GM12878 (cell line): ENCODE measurements around the gene FKBP6. TPM values are rescaled to one million over a fixed set of nuclear protein-coding genes. Genes with fewer than 3 reads are reported as not detected.

Experiments used
- ATAC-seq: fragments of 200-7000 bp; cut with Tn5 transposase; 3 replicates; pipeline ENCODE4 v1.9.1; 2020; ENCODE audit warnings: mild to moderate bottlenecking, moderate library complexity
- BruUV-seq: library from RNA; stranded (reverse); fragments of 400-500 nt; replicated peaks from 2 replicates; lab custom pipeline; 2021; lab: Mats Ljungman, UMichigan
- CTCF ChIA-PET: fragments of 300-600 bp; sonication (Branson Sonifier 250); formaldehyde crosslinking; extraction: SDS; loops from one replicate; lab custom pipeline; 2021; ENCODE audit warnings: inconsistent platforms; lab: Yijun Ruan, JAX
- POLR2A ChIA-PET: fragments of 350-600 bp; formaldehyde crosslinking; extraction: SDS; loops from one replicate; lab custom pipeline; 2021; ENCODE audit warnings: inconsistent platforms; lab: Charles Lee
- RAD21 ChIA-PET: fragments of 300-600 bp; sonication (Branson Sonifier 250); formaldehyde crosslinking; loops from one replicate; lab custom pipeline; 2023; ENCODE audit warnings: antibody characterized with exemption; ENCODE audit not compliant: unreplicated experiment; lab: Charles Lee
- SMC1A ChIA-PET: fragments of 300-600 bp; sonication (Branson Sonifier 250); formaldehyde crosslinking; loops from one replicate; lab custom pipeline; 2023; ENCODE audit not compliant: unreplicated experiment, uncharacterized antibody; lab: Charles Lee
- DNase-seq: peaks from one replicate; pipeline ENCODE4 v3.0.0-alpha.2; 2011; ENCODE audit warnings: low read depth, low spot score
- FAIRE-seq: peaks from 3 replicates; lab custom pipeline; 2011; peaks lifted over from hg19 to GRCh38; lab: Jason Lieb, UNC
- H2AFZ ChIP-seq: 2 replicates; pipeline ENCODE4 v1.6.0; 2011; ENCODE audit warnings: low read depth, low read length, control low read depth; ENCODE audit not compliant: control insufficient read depth
- H3K27ac ChIP-seq: 2 replicates; pipeline ENCODE4 v1.5.1; 2011; ENCODE audit warnings: control low read depth; ENCODE audit not compliant: control insufficient read depth, insufficient read depth
- H3K27me3 ChIP-seq, 2 experiments: replicated peaks in 1 of 2; 2 replicates each; pipeline versions ENCODE4 v1.6.0 to v1.6.1; 2011; ENCODE audit warnings: low read length in 1 of 2; ENCODE audit not compliant: control insufficient read depth in 2 of 2, insufficient read depth in 2 of 2
- H3K36me3 ChIP-seq, 2 experiments: 2 replicates each; pipeline ENCODE4 v1.5.1; 2011; ENCODE audit warnings: low read length in 1 of 2; ENCODE audit not compliant: control insufficient read depth in 2 of 2, insufficient read depth in 2 of 2
- H3K4me1 ChIP-seq: 2 replicates; pipeline ENCODE4 v1.6.1; 2011; ENCODE audit warnings: mild to moderate bottlenecking, low read length, moderate library complexity, mixed read lengths; ENCODE audit not compliant: control insufficient read depth, insufficient read depth
- H3K4me2 ChIP-seq: 2 replicates; pipeline ENCODE4 v1.6.0; 2011; ENCODE audit warnings: control low read depth; ENCODE audit not compliant: control insufficient read depth, insufficient read depth
- H3K4me3 ChIP-seq: fragments of 200-600 bp; sonication (generic); 2 replicates; pipeline ENCODE4 v1.5.1; 2016
- H3K79me2 ChIP-seq: 2 replicates; pipeline ENCODE4 v1.6.0; 2011; ENCODE audit warnings: low read length; ENCODE audit not compliant: control insufficient read depth, insufficient read depth
- H3K9ac ChIP-seq: 2 replicates; pipeline ENCODE4 v1.8.0; 2011; ENCODE audit warnings: low read length, control low read depth, mixed read lengths; ENCODE audit not compliant: control insufficient read depth, insufficient read depth
- H3K9me3 ChIP-seq: replicated peaks from 3 replicates; pipeline ENCODE4 v1.5.1; 2011; ENCODE audit warnings: mild to moderate bottlenecking, low read length; ENCODE audit not compliant: control insufficient read depth, insufficient read depth
- H4K20me1 ChIP-seq: 2 replicates; pipeline ENCODE4 v1.6.0; 2011; ENCODE audit not compliant: control insufficient read depth, insufficient read depth
- ASH2L ChIP-seq: fragments of 300-600, 200-600 bp; sonication (generic); IDR thresholded peaks from 2 replicates; pipeline ENCODE4 v1.6.1; 2017; ENCODE audit warnings: low read depth, mild to moderate bottlenecking, borderline replicate concordance
- BHLHE40 ChIP-seq, 2 experiments: fragments of 450-650 bp in 1 of 2; IDR thresholded peaks; 2 replicates each; pipeline ENCODE4 v1.6.1; 2011 to 2017; ENCODE audit warnings: low read depth in 2 of 2, borderline replicate concordance in 1 of 2, improper control_type of control experiment in 1 of 2, low read length in 1 of 2, mild to moderate bottlenecking in 1 of 2
- CEBPB ChIP-seq, 2 experiments: fragments of 150-350 bp in 1 of 2; IDR thresholded peaks; 2 replicates each; pipeline ENCODE4 v1.6.1; 2012 to 2014; ENCODE audit warnings: low read depth in 2 of 2, low read length in 2 of 2, borderline replicate concordance in 1 of 2, inconsistent platforms in 1 of 2
- E2F4 ChIP-seq: IDR thresholded peaks from 2 replicates; pipeline ENCODE4 v1.6.1; 2012; ENCODE audit warnings: low read depth, low read length, improper control_type of control experiment
- ESRRA ChIP-seq: IDR thresholded peaks from 2 replicates; pipeline ENCODE4 v1.6.1; 2012; ENCODE audit warnings: mild to moderate bottlenecking, low read length, improper control_type of control experiment
- FOXK2 ChIP-seq: fragments of 450-650 bp; IDR thresholded peaks from 2 replicates; pipeline ENCODE4 v1.6.1; 2017; ENCODE audit warnings: mild to moderate bottlenecking, moderate library complexity
- HDAC2 ChIP-seq: fragments of 200-600 bp; sonication (generic); IDR thresholded peaks from 2 replicates; pipeline ENCODE4 v1.6.1; 2017
- MYC ChIP-seq: IDR thresholded peaks from 2 replicates; pipeline ENCODE4 v1.6.1; 2011; ENCODE audit warnings: mild to moderate bottlenecking, low read length, moderate library complexity, inconsistent platforms; ENCODE audit not compliant: insufficient read depth, insufficient replicate concordance, insufficient read length, severe bottlenecking
- NR2F1 ChIP-seq: fragments of 450-650 bp; conservative IDR thresholded peaks from 2 replicates; pipeline ENCODE4 v1.6.1; 2017; ENCODE audit warnings: mild to moderate bottlenecking
- POLR2A ChIP-seq: IDR thresholded peaks from 2 replicates; pipeline ENCODE4 v1.6.1; 2011; ENCODE audit warnings: low read depth, mild to moderate bottlenecking, low read length
- RAD21 ChIP-seq: IDR thresholded peaks from 2 replicates; pipeline ENCODE4 v1.6.1; 2011; ENCODE audit warnings: mild to moderate bottlenecking, low read depth, low read length, moderate library complexity; ENCODE audit not compliant: insufficient read depth
- RBBP5 ChIP-seq: fragments of 200-600 bp; sonication (generic); conservative IDR thresholded peaks from 2 replicates; pipeline ENCODE4 v1.6.1; 2016
- SIN3A ChIP-seq: IDR thresholded peaks from 2 replicates; pipeline ENCODE4 v1.6.1; 2012; ENCODE audit warnings: low read depth, low read length, improper control_type of control experiment
- ZBTB4 ChIP-seq: fragments of 450-650 bp; formaldehyde crosslinking; IDR thresholded peaks from 2 replicates; pipeline ENCODE4 v1.4.0; 2022; ENCODE audit warnings: mild to moderate bottlenecking, moderate library complexity
- WGBS: methylation state at CpG from one replicate; pipeline ENCODE4 v1.1.6; 2016; ENCODE audit warnings: low lambda C conversion rate; ENCODE audit not compliant: insufficient replicate concordance, insufficient coverage; ENCODE audit errors: missing lambda C conversion rate; 5-methylcytosine and 5-hydroxymethylcytosine counted together
- in situ Hi-C: fragments of 300-500 bp; cut with MboI; formaldehyde crosslinking; loops from 9 replicates; pipeline ENCODE4 v1.14.3; 2018; ENCODE audit warnings: mixed read lengths
- intact Hi-C: fragments of 100-400 bp; cut with micrococcal nuclease; formaldehyde crosslinking; loops from one replicate; pipeline ENCODE4 v1.14.2; 2022; ENCODE audit not compliant: unreplicated experiment
- polyA plus RNA-seq, 11 experiments: library from polyadenylated mRNA; depleted of rRNA in 4 of 11; unstranded in 6 of 11; stranded (reverse) in 5 of 11; fragments of >200 nt; fragmentation: Nextera tagmentation in 4 of 11; fragmentation: Illumina TruSeq in 1 of 11; extraction: Ambion mirVana in 4 of 11; extraction: Trizol in 1 of 11; gene quantifications; 1 replicate in 1 of 11; 2 replicates in 10 of 11; pipeline versions ENCODE4 v1.2.1 to v1.2.3, GENCODE V29; 2011 to 2016; ENCODE audit warnings: inconsistent platforms in 2 of 11, missing spikeins in 2 of 11, low read depth in 1 of 11
- total RNA-seq, 4 experiments: library from RNA; depleted of rRNA in 3 of 4; stranded (reverse); fragments of >200 nt in 3 of 4; fragmentation: Illumina TruSeq in 1 of 4; extraction: Trizol in 1 of 4; gene quantifications; 2 replicates each; pipeline versions ENCODE4 v1.2.1 to v1.2.3, GENCODE V29; 2013 to 2021

The FKBP6 gene
- total and polyA plus RNA-seq, 10 of the 15 experiments (the other 5 are each of a cell fraction or from before 2014, with no cell fraction given) = not detected

GRCh38 chr7:73354196-73354595 lies 26.2 kb downstream of the FKBP6 start:
- WGBS = 52% methylated on average over 9 of the region's 9 CpGs
- intact Hi-C loops = no loop called here

More at GRCh38 chr7:73354196-73354595, 26.2 kb downstream of the FKBP6 start:
- ChIA-PET SMC1A (no interaction called here), CTCF (no interaction called here), POLR2A (no interaction called here), RAD21 (no interaction called here)
- BruUV-seq = no TSS peak
- Histone ChIP-seq H3K36me3 (no peaks in the 10 kb centered on the region), H3K9me3 (no peaks in the 10 kb centered on the region), H3K27ac (no peak overlapping the region), H3K79me2 (no peaks in the 10 kb centered on the region), H3K27me3 (peaks cover 0 to 3% of the 10 kb centered on the region in 2 experiments; a peak in 2 of 4 replicates), H3K4me1 (no peaks in the 10 kb centered on the region), H3K4me3 (no peak overlapping the region), H3K4me2 (no peak overlapping the region), H4K20me1 (no peaks in the 10 kb centered on the region), H3K9ac (no peak overlapping the region), H2AFZ (no peak overlapping the region)
- in situ Hi-C loops = no loop called here
- TF ChIP-seq CEBPB (IDR thresholded peaks at IDR 0.05; ENCODE audit: borderline replicate concordance in 1 of 2, low read depth in 2 of 2, low read length in 2 of 2) = no peak
- TF ChIP-seq BHLHE40 (IDR thresholded peaks at IDR 0.05; ENCODE audit: borderline replicate concordance in 1 of 2, low read depth in 2 of 2, low read length in 1 of 2) = no peak
- no peak for TF ChIP-seq RAD21
- no peak for TF ChIP-seq E2F4
- TF ChIP-seq SIN3A = no peak
- TF ChIP-seq FOXK2 = no peak
- TF ChIP-seq ASH2L = no peak
- TF ChIP-seq ESRRA = no peak
- no peak for TF ChIP-seq POLR2A
- no peak for TF ChIP-seq ZBTB4 (CRISPR knock-in tag)
- no peak for TF ChIP-seq RBBP5
- no peak for TF ChIP-seq NR2F1
- no peak for TF ChIP-seq HDAC2
- no peak for TF ChIP-seq MYC
- FAIRE-seq (no peak), ATAC-seq (no peak), DNase-seq (no peak)
